ENCODE data around the gene PLXNB3. TPM values are rescaled to one million over a fixed set of nuclear protein-coding genes. Genes with fewer than 3 reads are reported as not detected.

The PLXNB3 gene
- total and polyA plus RNA-seq, 2 of the 13 experiments (the other 11 are each of a cell fraction or from before 2014, with no cell fraction given), result 3.0 to 6.9 TPM

- TF ChIP-seq, protein P1, sequence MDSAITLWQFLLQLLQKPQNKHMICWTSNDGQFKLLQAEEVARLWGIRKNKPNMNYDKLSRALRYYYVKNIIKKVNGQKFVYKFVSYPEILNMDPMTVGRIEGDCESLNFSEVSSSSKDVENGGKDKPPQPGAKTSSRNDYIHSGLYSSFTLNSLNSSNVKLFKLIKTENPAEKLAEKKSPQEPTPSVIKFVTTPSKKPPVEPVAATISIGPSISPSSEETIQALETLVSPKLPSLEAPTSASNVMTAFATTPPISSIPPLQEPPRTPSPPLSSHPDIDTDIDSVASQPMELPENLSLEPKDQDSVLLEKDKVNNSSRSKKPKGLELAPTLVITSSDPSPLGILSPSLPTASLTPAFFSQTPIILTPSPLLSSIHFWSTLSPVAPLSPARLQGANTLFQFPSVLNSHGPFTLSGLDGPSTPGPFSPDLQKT (CRISPR knock-in tag; IDR thresholded peaks at IDR 0.05; ENCODE audit: borderline replicate concordance), result no peak
- TF ChIP-seq ARID5B (CRISPR knock-in tag; IDR thresholded peaks at IDR 0.05) (0 out of 2 replicates have a peak, but pooled peaks have one; percentile 10), HDAC1 (CRISPR knock-in tag; IDR thresholded peaks at IDR 0.05) (peak; percentile 73; the same call in 1 of the 2 replicates), DMAP1 (CRISPR knock-in tag; IDR thresholded peaks at IDR 0.05) (peak; percentile 31; the same call in 1 of the 2 replicates), MEF2D (CRISPR knock-in tag; IDR thresholded peaks at IDR 0.05) (peak; percentile 24; the same call in 1 of the 2 replicates), TARDBP (CRISPR knock-in tag; IDR thresholded peaks at IDR 0.05) (peak; percentile 50; the same call in 1 of the 2 replicates), ZNF781 (CRISPR knock-in tag; IDR thresholded peaks at IDR 0.05; ENCODE audit: borderline replicate concordance, not compliant biosample characterization) (peak; percentile 50), ZNF225 (CRISPR knock-in tag; IDR thresholded peaks at IDR 0.05) (peak; percentile 64; the same call in 1 of the 2 replicates), BCL3 (CRISPR knock-in tag; IDR thresholded peaks at IDR 0.05) (peak; percentile 62; the same call in 1 of the 2 replicates), HNF1B (CRISPR knock-in tag; IDR thresholded peaks at IDR 0.05) (no peak), FOXA1 (IDR thresholded peaks at IDR 0.05) (no peak), FOXA1 (CRISPR knock-in tag; IDR thresholded peaks at IDR 0.05) (peak; percentile 82), ZNF761 (CRISPR knock-in tag; conservative IDR thresholded peaks at IDR 0.05) (no peak), PATZ1 (CRISPR knock-in tag; IDR thresholded peaks at IDR 0.05) (peak; percentile 72)
- TF ChIP-seq, protein P2, sequence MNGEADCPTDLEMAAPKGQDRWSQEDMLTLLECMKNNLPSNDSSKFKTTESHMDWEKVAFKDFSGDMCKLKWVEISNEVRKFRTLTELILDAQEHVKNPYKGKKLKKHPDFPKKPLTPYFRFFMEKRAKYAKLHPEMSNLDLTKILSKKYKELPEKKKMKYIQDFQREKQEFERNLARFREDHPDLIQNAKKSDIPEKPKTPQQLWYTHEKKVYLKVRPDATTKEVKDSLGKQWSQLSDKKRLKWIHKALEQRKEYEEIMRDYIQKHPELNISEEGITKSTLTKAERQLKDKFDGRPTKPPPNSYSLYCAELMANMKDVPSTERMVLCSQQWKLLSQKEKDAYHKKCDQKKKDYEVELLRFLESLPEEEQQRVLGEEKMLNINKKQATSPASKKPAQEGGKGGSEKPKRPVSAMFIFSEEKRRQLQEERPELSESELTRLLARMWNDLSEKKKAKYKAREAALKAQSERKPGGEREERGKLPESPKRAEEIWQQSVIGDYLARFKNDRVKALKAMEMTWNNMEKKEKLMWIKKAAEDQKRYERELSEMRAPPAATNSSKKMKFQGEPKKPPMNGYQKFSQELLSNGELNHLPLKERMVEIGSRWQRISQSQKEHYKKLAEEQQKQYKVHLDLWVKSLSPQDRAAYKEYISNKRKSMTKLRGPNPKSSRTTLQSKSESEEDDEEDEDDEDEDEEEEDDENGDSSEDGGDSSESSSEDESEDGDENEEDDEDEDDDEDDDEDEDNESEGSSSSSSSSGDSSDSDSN (CRISPR knock-in tag; IDR thresholded peaks at IDR 0.05), result peak; percentile 86
Observed at GRCh38 chrX:153723351-153724251, 40.4 kb upstream of the PLXNB3 start (continued).

All from HepG2 (cell line).